Non-pigmented ciliary epithelial cell (primary cell): ENCODE results near the gene WHAMM.
A peak's percentile ranks its signal among the peaks of the same experiment; 100 is the strongest.
"Not testable (repeated sequence)": the region's sequence is repeated elsewhere in the genome, so short reads cannot be mapped to it uniquely, and the experiment has no call there.

Source experiments
- DNase-seq: peaks from one replicate; pipeline ENCODE4 v3.0.0-alpha.2; 2010; ENCODE audit warnings: low read depth

The WHAMM gene

GRCh38 chr15:82802497-82802896 is 6.9 kb upstream of the WHAMM start:
- no peak for DNase-seq

DNA sequence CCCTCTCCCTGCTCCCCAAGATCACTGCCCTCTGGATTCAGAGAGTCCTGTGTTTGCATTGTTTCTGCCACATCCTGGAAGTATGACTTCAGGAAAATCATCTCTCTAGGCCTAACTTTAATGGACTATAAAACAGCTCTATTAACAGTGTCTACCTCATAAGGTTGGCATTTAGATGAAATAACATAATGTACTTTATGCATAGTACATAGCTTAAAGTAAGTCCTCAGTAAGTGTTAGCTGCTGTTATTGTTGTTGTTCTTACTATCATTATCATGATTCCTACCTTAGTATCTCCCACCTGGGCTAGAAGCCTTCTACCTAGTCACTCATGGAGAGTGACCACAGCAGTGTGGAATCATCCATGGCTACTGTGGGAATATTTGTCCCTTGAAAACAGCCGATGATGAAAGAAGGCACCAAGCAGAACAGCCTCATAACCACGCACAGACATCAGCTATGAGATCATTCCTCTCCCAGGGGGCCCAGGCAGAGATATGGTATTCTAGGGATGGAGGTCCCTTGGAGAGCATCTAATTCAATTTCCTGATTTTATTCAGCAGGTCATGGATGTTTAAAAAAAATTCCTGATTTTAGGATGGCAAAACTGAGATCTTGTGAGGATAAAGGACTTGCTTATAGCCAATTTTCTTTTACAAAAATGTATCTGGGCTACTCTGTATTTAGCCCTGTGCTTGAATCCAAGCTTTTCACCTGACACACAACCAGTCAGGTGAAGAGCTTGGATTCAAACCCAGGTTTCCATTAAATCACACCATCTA is 5.4 kb upstream of the WHAMM start:
- DNase-seq, result no peak

DNA sequence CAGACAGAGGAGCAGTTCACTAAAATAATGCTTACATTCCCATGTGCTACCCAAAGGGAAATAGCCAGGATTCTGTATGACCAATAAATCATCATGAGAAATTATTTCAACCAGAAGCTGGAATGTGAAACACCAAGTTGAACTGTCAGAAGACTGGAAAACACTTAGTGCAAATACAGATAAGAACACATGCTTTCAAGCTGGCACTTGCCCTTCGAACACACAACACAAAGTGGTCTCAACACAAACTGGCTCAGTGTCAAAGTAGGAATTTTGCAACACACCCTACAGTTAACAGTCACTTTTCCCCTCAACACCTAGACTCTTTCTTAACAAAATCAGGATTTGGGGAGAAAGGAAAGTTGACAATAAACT is 4.9 kb upstream of the WHAMM start:
- DNase-seq, result no peak

DNA sequence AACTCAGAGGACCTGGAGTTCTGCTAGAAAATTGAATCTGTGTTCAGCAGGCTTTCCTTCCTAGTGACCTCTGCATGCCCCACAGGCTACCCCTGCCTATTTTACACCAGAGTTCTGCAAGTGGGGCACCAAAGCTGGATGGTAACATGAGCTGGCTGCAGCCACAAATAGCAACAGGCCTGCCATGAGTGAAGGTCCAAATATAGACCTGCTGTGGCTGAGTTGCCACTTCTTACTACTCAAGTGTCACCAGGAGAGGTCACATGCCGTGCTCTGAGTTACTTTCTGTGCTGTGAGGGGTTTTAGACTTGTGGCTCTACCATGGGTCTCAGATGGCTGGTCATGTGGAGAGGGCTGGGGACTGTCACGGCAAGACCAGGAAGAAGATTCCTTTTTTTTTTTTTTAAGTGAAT is 3.4 kb upstream of the WHAMM start, which contains the start of gene FSD2:
FSD2 (minus strand) TSS at position 76 of the 413 bp plus-strand sequence. CDS start 18,679 bp downstream, outside the sequence.
- DNase-seq, result no peak

DNA sequence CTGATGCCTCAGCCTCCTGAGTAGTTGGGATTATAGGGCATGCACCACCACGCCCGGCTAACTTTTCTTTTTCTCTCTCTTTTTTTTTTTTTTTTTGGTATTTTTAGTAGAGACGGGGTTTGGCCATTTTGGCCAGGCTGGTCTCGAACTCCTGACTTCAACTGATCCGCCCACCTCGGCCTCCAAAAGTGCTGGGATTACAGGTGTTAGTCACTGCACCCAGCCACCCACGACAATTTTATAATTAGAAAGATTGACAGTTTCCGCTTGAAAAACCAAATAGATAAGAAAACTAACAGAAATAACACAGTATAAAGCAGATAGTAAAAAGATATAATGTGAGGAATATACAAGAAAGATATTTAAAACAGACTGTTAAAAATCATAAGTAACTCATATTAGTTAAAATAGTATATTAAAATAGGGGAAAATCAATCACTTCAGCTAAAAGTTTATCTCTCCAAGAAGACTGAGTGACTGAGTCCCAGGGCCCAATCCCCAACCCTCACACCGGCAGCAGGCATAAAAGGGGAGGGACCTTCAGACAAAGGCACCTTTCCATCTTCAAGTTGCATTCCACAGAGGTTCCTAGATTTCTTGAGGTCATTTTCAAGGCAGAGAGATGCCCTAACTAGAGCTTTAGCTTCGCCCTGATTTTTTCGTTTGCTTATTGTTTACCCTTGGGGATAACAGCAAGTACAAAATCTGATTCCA is 1.4 kb upstream of the WHAMM start:
- DNase-seq, result no peak

DNA sequence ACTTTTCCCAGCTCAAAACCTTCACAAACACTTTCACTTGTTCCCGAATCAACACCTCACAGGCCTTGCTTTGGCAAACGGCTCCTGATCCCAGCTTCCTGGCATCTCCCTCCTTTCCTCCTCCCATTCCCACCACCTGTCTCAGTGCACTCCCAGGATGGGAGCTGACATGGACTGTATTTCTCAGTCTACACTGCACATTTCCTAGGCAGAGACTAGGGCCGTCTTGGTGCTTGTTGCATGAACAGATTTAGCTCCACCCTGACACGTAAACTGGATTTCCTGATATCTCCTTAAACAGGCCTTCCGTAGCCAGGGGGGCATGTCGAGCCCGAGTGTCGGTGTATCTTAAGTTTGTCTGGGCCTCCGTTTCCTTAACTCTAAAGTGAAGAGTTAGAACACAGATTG is 790 bp upstream of the WHAMM start:
- DNase-seq, result no peak

DNA sequence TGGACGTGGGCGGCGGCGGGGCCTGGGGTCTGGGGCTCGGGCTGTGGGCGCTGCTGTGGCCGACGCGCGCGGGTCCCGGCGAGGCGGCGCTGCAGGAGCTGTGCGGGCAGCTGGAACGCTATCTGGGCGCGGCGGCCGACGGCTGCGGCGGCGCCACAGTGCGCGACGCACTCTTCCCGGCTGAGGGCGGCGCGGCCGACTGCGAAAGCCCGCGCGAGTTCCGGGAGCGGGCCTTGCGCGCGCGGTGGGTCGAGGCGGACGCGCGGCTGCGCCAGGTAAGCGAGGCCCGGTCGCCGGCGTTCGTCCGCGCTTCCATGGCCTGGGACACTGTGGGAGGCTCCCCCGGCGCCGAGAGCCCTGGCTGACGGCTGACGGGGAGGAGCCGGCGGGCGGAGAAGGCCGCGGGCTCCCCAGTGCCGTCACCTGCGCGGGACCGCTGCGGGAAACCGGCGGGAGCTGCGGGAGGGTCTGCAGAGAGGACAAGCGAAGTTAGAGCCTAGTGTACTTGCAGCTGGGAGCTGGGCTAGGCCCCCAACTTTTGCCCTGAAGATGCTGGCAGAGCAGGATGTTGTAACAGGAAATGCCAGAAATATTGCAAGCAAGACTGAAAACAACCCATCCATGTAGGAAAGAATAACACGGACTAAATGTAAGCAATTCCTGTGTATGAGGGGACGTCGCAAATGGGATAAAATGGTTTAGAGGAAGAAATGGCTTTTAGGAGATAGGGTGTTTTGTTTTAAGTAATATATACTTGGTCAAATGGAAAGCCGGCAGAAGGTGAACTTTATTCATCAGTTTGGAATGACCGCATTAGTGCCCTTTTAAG is 847 bp downstream of the WHAMM start:
- DNase-seq, result peak; percentile 19

DNA sequence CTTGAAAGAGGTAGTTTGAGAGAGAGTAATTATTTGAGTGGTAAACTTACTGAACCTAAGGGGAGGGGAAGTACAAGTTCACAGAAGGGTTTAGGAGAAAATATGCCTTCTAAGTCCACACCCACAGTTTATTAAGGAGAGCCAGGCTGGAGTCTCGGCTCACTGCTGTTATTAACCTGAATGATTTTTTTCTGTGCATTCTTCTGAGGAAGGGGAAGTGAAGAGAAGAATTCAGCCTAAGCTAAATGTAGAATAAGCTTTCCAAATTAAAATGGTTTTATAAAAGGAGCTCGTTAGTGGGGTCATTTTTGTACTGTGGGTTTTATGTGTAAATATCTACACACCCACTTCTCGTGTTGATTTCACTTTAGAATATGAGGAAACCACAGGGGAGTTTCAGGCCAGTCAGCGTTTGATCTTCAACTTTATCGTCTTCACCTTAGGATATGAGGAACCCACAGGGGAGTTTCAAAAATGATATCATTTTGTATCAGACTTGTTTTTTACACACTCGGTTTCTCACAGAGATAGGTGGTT is 1.5 kb downstream of the WHAMM start:
- DNase-seq, result no peak

DNA sequence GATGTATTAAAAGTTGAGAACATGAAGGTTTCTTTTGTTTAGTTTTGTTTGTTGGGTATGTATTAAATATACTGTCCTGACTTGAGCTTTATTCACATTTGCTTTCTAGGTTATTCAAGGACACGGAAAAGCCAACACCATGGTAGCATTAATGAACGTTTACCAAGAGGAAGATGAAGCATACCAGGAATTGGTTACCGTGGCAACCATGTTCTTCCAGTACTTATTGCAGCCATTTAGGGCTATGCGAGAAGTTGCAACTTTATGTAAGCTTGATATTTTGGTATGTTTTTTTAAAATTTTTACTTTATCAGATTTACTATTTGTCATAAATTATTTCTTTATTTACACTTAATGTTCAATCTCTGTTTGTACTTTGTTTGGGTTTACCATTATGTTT is 3.6 kb downstream of the WHAMM start:
- DNase-seq, result no peak

DNA sequence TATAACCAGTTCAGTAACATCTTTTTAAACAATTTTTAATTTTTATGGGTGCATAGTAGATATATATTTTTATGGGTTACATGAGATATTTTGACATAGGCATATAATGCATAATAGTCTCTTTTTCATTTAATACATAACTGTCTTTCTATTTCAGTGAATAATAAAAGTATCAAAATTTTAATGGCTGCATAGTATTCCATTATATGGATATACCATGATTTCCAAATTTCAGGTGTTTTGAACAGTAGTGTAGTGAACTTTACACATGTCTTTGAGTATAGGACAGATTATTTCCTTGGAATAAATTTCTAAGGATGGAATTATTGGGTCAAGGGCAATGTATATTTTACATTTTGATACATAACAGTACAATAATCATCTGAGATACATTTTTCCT is 10.7 kb downstream of the WHAMM start:
- no peak for DNase-seq

- not testable (repeated sequence) for DNase-seq
Measured at GRCh38 chr15:82821396-82821795, 12.0 kb downstream of the WHAMM start.

GRCh38 chr15:82821851-82822250 is 12.4 kb downstream of the WHAMM start:
- DNase-seq, result not testable (repeated sequence)

- DNase-seq, result no peak
Measured at GRCh38 chr15:82823049-82823448, 13.6 kb downstream of the WHAMM start.

GRCh38 chr15:82828075-82828474 is 18.6 kb downstream of the WHAMM start:
- DNase-seq, result no peak

DNA sequence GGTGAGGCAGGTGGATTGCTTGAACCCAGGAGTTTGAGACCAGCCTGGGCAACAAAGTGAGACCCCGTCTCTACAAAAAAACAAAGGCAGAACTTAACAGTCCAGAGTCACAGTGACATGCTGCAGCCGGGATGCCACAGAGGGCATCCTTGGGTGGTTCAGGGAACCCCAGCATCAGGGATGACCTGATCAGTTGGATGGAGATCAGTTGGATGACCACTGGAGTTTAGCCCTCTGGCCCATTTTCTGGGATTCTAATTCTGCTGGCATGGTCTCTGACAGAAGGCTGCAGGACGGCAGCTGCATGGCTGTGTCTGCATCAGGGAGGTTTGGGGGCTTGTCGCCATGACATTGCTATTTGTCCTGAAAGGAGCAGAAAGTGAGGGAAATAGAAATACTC is 19.8 kb downstream of the WHAMM start:
- no peak for DNase-seq

DNA sequence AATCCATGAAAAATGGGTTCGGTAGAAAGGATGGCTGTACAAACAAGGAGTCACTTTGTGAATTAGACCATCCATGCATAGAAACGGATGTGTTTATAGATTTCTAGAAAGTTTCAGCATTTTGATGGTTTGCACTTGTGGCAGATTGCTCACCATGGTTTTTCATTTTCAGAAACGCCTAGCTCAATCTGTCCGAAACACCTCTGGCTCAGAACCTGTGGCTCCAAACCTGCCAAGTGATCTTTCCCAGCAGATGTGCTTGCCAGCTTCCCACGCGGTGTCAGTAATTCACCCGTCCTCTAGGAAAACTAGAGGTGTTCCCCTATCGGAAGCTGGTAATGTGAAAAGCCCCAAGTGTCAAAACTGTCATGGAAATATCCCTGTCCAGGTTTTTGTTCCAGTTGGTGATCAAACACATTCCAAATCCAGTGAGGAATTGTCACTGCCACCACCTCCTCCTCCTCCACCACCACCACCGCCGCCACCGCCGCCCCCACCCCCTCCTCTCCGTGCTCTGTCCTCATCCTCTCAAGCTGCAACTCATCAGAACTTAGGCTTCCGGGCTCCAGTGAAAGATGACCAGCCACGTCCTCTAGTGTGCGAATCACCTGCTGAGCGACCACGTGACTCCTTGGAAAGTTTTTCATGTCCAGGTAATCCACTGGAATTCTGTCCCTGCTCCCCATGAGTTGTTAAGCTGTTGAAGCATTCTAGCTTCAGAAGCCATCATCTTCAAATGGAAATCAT is 21.2 kb downstream of the WHAMM start:
- DNase-seq, result no peak

GRCh38 chr15:82831894-82832600 is 22.6 kb downstream of the WHAMM start:
- no peak for DNase-seq

- peak; percentile 63 for DNase-seq
Measured at GRCh38 chr15:82832601-82833361, 23.4 kb downstream of the WHAMM start.

GRCh38 chr15:82833362-82833682 is 23.9 kb downstream of the WHAMM start:
- DNase-seq, result no peak

DNA sequence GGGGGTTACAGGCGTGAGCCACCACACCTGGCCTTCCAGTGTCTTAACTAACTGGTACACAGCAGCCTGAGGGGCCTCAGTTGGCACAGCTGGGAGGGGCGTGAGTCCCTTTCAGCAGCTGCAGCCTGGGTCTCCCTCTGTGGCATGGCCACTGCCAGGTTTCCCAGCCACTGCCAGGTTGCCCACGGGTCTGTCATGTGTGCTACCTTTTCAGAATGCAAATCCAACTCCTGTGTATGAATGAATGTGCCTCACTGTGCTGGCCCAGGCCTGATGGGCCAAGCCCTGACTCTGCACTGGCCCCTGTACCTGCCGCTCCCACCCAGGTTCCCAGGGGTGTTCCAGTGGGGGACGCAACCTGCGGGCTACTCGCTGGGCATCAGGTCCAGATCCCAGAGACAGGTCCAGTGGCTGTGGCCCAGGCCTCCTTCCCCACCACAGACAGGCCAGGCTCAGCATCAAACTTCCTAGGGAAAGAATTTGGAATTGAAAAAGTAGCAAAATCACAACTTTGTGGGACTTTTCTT is 26.0 kb downstream of the WHAMM start:
- DNase-seq, result no peak
